GM12873 (cell line): Measurements from ENCODE around the gene NFATC4.

ENCODE experiments used
- CTCF ChIP-seq: IDR thresholded peaks from 2 replicates; pipeline ENCODE4 v1.5.1; 2012; ENCODE audit warnings: low read depth, mild to moderate bottlenecking, moderate library complexity, low read length, control low read depth; ENCODE audit not compliant: insufficient read depth; ENCODE audit errors: missing control alignments

NFATC4 gene

GRCh38 chr14:24411443-24412389 is 43.7 kb downstream of the NFATC4 start:
- TF ChIP-seq CTCF, result peak; percentile 83

- no peak for TF ChIP-seq CTCF
These were observed 46.1 kb downstream of the NFATC4 start for GRCh38 chr14:24414077-24414476.

GRCh38 chr14:24414732-24415420 is 46.9 kb downstream of the NFATC4 start:
- TF ChIP-seq CTCF, result no peak

GRCh38 chr14:24415421-24416253 is 47.7 kb downstream of the NFATC4 start:
- TF ChIP-seq CTCF, result no peak

GRCh38 chr14:24416254-24416931 is 48.4 kb downstream of the NFATC4 start:
- TF ChIP-seq CTCF, result no peak

GRCh38 chr14:24416932-24417619 is 49.1 kb downstream of the NFATC4 start:
- TF ChIP-seq CTCF, result no peak
